NCI-H146 (cell line): Measurements from ENCODE around the gene NOD2.

Experiments used
- DNase-seq: peaks from one replicate; lab custom pipeline; 2025; lab: John Stamatoyannopoulos, UW

NOD2 gene

GRCh38 chr16:50742576-50743200 is 49.3 kb downstream of the NOD2 start:
- peak; percentile 21 for DNase-seq

DNA sequence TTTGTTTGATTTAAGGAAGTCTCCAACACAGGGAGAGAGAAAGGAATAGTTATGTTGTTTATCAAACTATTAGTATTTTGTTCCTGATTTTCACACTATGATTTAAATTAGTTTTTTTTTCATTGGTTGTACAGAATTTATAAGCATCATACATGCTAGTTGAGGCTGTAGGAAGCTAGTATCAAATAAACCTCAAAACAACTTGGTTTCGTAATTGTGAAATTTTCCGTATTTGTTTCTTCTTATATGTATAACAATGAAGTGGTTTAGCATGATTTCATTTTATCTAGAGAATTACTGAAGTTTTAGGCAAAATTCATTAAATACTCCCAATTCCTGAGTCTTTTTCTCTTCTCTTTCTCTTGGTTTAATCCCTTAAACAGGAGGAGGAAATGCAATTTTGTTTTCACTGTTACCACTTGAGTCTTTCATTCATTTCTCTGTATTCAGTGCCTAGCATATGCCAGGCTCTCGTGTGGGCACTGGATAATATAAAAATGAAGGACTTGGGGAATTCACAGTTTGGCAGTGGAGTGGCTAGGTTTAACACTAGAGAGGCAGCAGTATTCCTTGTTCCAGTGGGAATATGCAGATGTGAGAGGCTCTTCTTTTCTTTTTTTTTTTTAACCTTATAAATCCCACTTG is 50.3 kb downstream of the NOD2 start:
- DNase-seq = no peak

DNA sequence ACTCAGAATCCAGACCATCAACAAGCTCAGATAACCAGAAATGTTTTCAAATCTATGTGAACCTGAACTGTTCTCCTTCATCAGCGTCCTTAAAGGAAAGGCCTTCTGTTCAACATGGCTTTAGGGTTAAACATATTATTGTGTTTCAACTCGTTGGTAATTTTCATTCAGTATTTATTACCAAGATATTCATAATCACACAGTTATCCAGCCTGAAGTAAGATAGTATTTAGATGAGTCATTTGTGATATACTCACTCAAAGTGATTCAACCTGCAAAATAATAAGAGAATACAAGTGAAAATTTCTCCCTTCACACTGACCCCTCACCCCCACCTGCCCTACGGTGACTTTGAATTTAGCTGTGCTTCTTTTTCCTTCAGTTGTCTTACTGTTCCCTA is 51.5 kb downstream of the NOD2 start:
- no peak for DNase-seq

DNA sequence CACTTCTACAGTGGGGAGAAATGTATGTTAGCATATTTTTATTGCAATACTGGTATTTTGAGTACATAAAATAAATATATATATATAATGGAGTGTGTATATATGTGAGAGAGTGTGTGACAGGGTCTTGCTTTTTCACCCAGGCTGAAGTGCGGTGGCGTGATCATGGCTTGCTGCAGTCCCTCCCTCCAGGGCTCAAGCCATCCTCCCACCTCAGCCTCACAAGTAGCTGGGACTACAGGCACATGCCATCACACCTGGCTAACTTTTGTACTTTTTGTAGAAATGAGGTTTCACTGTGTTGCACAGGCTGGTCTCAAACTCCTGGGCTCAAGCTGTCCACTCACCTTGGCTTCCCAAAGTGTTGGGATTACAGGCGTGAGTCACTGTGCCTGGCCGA is 52.5 kb downstream of the NOD2 start:
- DNase-seq = no peak

DNA sequence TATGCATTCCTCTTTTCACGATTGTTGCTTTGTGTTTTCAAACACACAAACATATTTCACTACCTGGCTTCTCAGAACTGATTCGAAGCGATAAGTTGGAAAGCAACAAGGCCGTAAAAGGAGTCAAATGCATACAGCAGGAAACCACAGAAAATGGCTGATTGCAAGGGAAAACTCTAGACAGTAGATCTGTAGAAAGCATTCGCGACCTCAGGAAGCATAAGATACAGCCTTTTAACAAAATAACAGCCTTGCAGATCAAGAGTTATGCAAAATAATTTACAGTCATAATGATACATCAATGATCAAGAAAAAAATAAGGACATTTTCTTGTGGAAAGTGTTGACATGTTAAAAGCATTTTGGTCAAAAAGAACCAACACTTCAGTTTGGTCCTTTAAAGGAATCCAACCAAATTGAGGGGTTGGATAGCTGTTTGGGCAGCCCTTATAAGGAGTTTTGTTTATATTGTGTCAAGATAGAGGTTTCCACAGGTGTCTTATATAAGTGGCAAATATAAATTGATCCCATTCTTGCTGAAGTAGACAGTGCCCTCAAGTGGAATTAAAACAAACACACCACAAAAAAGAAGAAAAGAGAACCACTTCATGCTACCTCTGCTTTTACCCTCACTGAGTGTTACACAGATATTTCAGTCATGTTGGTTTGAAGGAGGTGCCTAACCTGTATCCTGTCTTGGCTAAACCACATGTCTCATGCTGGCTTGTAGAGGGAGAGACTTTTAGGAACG is 54.0 kb downstream of the NOD2 start:
- DNase-seq = no peak

GRCh38 chr16:50751528-50751927 is 58.1 kb downstream of the NOD2 start:
- no peak for DNase-seq

GRCh38 chr16:50752471-50753235 is 59.2 kb downstream of the NOD2 start:
- no peak for DNase-seq

GRCh38 chr16:50756473-50756872 is 63.1 kb downstream of the NOD2 start:
- DNase-seq = no peak

GRCh38 chr16:50761267-50761666 is 67.9 kb downstream of the NOD2 start:
- DNase-seq = no peak

DNA sequence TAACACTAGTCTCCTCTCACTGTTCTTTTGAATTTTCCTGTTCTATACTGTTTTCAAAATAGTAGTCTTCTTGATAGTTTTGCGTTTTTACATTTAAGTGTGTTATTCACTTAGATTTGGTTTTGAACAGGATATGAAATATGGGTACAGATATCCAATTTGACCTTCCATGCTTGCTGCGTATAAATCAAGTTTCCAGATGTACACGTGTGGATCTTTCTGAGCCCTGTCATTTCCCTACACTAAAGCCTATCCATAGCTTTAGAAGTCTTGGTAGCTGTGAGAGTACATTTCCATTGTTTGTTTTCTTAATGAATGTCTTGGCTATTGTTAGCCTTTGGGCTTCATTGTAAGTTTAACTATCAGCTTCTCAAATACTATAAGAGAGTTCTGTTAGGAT is 68.8 kb downstream of the NOD2 start:
- DNase-seq = no peak

- DNase-seq = no peak
These were observed 69.8 kb downstream of the NOD2 start for GRCh38 chr16:50763211-50763610.

DNA sequence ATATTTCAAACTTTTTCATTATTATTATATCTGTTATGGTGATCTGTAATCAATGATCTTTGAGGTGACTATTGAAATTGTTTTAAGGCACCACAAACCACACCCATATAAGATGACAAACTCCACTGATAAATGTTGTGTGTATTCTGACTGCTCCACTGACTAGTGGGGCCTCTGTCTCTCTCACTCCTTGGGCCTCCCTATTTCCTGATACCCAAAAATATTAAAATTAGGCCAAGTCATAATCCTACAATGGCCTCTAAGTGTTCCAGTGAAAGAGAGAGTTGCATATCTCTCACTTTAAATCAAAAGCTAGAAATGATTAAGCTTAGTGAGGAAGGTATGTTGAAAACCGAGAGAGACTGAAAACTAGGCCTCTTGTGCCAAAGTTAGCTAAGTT is 71.9 kb downstream of the NOD2 start:
- no peak for DNase-seq

- DNase-seq = no peak
These were observed 72.5 kb downstream of the NOD2 start for GRCh38 chr16:50765861-50766260.

DNA sequence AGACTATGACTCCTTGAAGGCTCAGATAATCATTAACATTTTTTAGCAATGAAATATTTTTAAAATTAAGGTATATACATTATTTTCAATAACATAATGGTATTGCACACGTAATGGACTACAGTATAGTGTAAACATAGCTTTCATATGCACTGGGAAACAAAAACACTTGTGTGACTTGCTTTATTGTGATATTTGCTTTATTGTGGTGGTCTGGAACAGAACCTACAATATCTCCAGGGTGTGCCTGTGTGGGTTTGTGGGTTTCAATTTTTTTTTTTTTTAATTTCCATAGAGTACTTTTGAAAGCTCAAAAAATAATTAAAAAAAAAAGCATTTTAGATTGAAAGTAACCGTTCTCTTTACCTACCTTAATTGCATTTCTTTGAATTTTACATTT is 73.8 kb downstream of the NOD2 start:
- no peak for DNase-seq

- no peak for DNase-seq
These were observed 78.0 kb downstream of the NOD2 start for GRCh38 chr16:50771366-50771765.

DNA sequence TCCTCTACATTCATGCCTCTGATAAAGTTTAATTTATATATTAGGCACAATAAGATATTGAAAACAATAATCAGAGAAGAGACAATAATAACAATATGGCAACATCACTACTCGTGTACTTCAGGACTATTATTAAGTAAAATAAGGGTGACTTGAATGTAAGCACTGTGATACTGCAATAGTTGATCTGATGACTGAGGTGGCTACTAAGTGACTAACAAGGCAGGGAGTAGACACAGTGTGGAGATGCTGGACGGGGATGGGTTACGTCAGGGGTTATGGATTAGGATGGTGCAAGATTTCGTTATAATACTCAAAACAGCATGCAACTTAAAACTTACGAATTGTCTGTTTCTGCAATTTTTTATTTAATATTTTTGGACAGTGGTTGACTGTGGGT is 81.0 kb downstream of the NOD2 start:
- no peak for DNase-seq

GRCh38 chr16:50774960-50775359 is 81.6 kb downstream of the NOD2 start:
- DNase-seq = no peak

GRCh38 chr16:50776037-50776436 is 82.6 kb downstream of the NOD2 start:
- DNase-seq = no peak

DNA sequence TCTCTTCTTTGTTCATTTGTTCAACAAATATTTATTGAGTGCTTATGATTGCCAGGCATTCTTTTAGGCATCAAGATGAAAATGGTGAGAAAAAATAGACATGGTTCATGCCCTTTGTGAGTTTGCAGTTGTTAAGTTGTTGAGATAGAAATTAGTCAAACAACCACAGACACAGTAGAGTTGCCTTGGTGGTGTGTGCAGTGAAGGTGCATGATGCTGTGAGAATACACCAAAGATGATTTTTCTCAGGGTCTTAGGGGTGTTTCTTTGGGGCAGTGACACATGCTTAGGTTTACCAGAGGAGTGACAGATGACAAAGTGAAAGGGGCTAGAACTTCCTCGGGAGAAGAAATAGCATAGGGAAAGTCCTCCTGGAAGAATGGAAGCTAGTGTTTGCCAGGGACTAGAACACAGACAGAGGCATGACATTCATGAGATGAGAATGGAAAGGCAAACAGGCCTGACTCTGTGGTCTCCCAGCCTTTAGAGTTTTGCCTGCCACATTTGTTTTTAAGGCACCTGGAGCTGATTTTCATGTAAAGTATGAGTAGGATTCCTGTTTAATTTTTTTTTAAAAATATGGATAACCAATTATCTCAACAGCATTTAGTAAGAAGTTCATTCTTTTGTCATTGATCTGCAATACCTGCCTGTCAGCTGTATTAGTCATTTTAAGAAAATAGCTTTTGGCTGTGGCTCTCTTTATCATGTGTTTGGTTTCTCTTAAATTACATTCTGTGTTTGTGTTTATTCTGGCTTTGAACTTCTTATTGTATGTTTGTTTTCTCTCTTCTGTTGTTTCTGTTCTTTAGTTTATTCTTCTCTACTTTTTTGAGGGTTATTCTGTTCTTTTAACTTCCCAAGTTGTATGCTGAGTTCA is 85.1 kb downstream of the NOD2 start:
- DNase-seq = no peak

DNA sequence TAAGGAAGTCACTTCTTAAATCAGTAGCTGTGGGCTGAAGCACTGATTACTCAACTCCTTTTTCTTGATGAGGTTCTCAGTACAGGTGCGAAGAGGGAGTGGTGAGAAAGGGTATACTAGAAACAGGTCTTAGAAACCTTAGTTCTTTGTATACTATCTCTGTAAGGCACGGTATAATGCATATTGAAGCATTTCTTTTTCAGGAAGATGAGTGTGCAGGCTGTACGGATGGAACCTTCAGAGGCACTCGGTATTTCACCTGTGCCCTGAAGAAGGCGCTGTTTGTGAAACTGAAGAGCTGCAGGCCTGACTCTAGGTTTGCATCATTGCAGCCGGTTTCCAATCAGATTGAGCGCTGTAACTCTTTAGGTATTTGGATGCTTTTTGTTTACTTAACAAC is 87.6 kb downstream of the NOD2 start:
- no peak for DNase-seq

DNA sequence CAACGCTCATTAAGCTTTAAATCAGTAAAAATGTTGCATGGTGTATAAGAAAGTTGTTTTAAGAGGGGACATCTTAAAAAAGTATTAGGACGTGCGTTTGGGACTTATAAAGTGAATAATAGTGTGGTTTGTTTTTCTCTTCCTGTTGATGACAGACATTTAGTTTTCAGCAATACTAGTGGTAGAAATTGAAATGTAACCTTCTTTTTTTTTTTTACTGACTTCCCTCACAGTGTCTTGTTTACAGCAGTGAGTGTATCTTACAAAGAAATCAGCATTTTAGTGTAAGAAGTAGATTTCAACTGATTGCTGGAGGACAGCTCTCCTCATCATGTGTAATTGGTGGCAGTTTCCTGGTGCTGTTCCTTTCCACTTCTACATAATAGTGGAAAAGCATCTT is 88.1 kb downstream of the NOD2 start:
- no peak for DNase-seq
